HepG2 (cell line): ENCODE results near the gene SHE. TPM values are rescaled to one million over a fixed set of nuclear protein-coding genes. Genes with fewer than 3 reads are reported as not detected.

ENCODE experiments used
- ATAC-seq: fragments of 200-7000 bp; cut with Tn5 transposase; 3 replicates; pipeline ENCODE4 v1.9.1; 2020; ENCODE audit warnings: mild to moderate bottlenecking, moderate library complexity
- BruUV-seq: library from RNA; stranded (reverse); fragments of 400-500 nt; replicated peaks from 2 replicates; lab custom pipeline; 2021; lab: Mats Ljungman, UMichigan
- CTCF ChIA-PET: fragments of 300-600 bp; formaldehyde crosslinking; extraction: SDS; loops from one replicate; lab custom pipeline; 2021; ENCODE audit warnings: low total read pairs, inconsistent platforms, low intra/inter-chr PET ratio; lab: Yijun Ruan, JAX
- POLR2A ChIA-PET: fragments of 350-600 bp; sonication (Branson Sonifier 250); formaldehyde crosslinking; loops from one replicate; lab custom pipeline; 2020; ENCODE audit warnings: antibody characterized with exemption, inconsistent platforms; lab: Yijun Ruan, JAX
- DNase-seq: peaks from one replicate; pipeline ENCODE4 v3.0.0-alpha.2; 2015; ENCODE audit warnings: low spot score
- FAIRE-seq: peaks from 3 replicates; lab custom pipeline; 2011; peaks lifted over from hg19 to GRCh38; lab: Jason Lieb, UNC
- H2AFZ ChIP-seq: one replicate; pipeline ENCODE4 v1.6.1; 2011; ENCODE audit warnings: low read length, inconsistent platforms
- H3K27ac ChIP-seq: fragments of 300-600 bp; 3 replicates; pipeline ENCODE4 v1.8.0; 2011; ENCODE audit warnings: mixed run types, mild to moderate bottlenecking, mixed read lengths, low read length, inconsistent platforms; ENCODE audit not compliant: insufficient read depth; ENCODE audit errors: extremely low read length
- H3K27me3 ChIP-seq, 2 experiments: fragments of 200-600 bp in 1 of 2; 2 replicates in 1 of 2; 3 replicates in 1 of 2; pipeline versions ENCODE4 v1.6.0 to v1.8.0; 2011; ENCODE audit warnings: low read length in 2 of 2, mild to moderate bottlenecking in 2 of 2, moderate library complexity in 2 of 2, inconsistent platforms in 1 of 2; ENCODE audit not compliant: insufficient read depth in 2 of 2, control insufficient read depth in 1 of 2
- H3K36me3 ChIP-seq, 2 experiments: fragments of 200-600 bp in 1 of 2; replicated peaks in 1 of 2; 2 replicates in 1 of 2; 3 replicates in 1 of 2; pipeline versions ENCODE4 v1.5.1 to v1.8.0; 2011; ENCODE audit warnings: low read length in 2 of 2, inconsistent platforms in 1 of 2; ENCODE audit not compliant: insufficient read depth in 2 of 2, control insufficient read depth in 1 of 2
- H3K4me1 ChIP-seq: 2 replicates; pipeline ENCODE4 v1.5.1; 2012; ENCODE audit warnings: low read length, inconsistent platforms; ENCODE audit not compliant: insufficient read depth
- H3K4me2 ChIP-seq: 2 replicates; pipeline ENCODE4 v1.6.0; 2011; ENCODE audit warnings: low read depth, low read length, inconsistent platforms
- H3K4me3 ChIP-seq, 3 experiments: fragments of 200-600 bp in 1 of 3; sonication (generic), shearing (Covaris generic) in 1 of 3; replicated peaks in 1 of 3; 2 replicates each; pipeline ENCODE4 v1.5.1; 2011 to 2016; ENCODE audit warnings: low read length in 3 of 3, inconsistent platforms in 2 of 3, low read depth in 2 of 3, mild to moderate bottlenecking in 2 of 3, control low read depth in 1 of 3, mixed read lengths in 1 of 3; ENCODE audit not compliant: insufficient read depth in 1 of 3
- H3K79me2 ChIP-seq: one replicate; pipeline ENCODE4 v1.6.1; 2011; ENCODE audit warnings: low read length, inconsistent platforms; ENCODE audit not compliant: insufficient read depth
- H3K9ac ChIP-seq: 2 replicates; pipeline ENCODE4 v1.6.0; 2011; ENCODE audit warnings: mild to moderate bottlenecking, low read depth, low read length, inconsistent platforms; ENCODE audit not compliant: insufficient read depth
- H3K9me3 ChIP-seq: 2 replicates; pipeline ENCODE4 v1.5.1; 2012; ENCODE audit warnings: mild to moderate bottlenecking, low read length
- H4K20me1 ChIP-seq: 2 replicates; pipeline ENCODE4 v1.6.0; 2011; ENCODE audit warnings: inconsistent platforms, mild to moderate bottlenecking, low read length, moderate library complexity; ENCODE audit not compliant: insufficient read depth
- ARHGAP35 ChIP-seq: sonication (generic); formaldehyde crosslinking; IDR thresholded peaks from 2 replicates; pipeline ENCODE4 v1.9.0; 2022; ENCODE audit warnings: mild to moderate bottlenecking, inconsistent platforms, moderate library complexity, missing genetic modification reagents, borderline replicate concordance
- GATAD1 ChIP-seq: IDR thresholded peaks from 2 replicates; pipeline ENCODE4 v1.6.1; 2016; ENCODE audit warnings: missing genetic modification reagents, missing compliant biosample characterization
- HNRNPL ChIP-seq: fragments of 200-400 bp; formaldehyde crosslinking; IDR thresholded peaks from 2 replicates; pipeline ENCODE4 v1.6.1; 2017; ENCODE audit warnings: mild to moderate bottlenecking, low read depth, low read length
- HOXD1 ChIP-seq: sonication (generic); formaldehyde crosslinking; IDR thresholded peaks from 2 replicates; pipeline ENCODE4 v1.5.0; 2020; ENCODE audit warnings: missing genetic modification reagents
- KAT7 ChIP-seq: IDR thresholded peaks from 2 replicates; pipeline ENCODE4 v1.6.1; 2018; ENCODE audit warnings: borderline replicate concordance, missing compliant biosample characterization
- PTBP1 ChIP-seq: fragments of 200-400 bp; formaldehyde crosslinking; IDR thresholded peaks from 2 replicates; pipeline ENCODE4 v1.6.1; 2018; ENCODE audit warnings: low read length, low read depth; ENCODE audit not compliant: poor library complexity, severe bottlenecking
- TOPORS ChIP-seq: sonication (generic); formaldehyde crosslinking; IDR thresholded peaks from 2 replicates; pipeline ENCODE4 v1.8.0; 2023; ENCODE audit warnings: mild to moderate bottlenecking, missing genetic modification reagents
- ZNF547 ChIP-seq: sonication (generic); formaldehyde crosslinking; IDR thresholded peaks from 2 replicates; pipeline ENCODE4 v1.5.1; 2020; ENCODE audit warnings: mild to moderate bottlenecking, missing genetic modification reagents
- ZNF766 ChIP-seq: sonication (generic); formaldehyde crosslinking; IDR thresholded peaks from 2 replicates; pipeline ENCODE4 v1.5.0; 2020; ENCODE audit warnings: missing genetic modification reagents, borderline replicate concordance
- WGBS: methylation state at CpG from one replicate; pipeline ENCODE4 v1.1.6; 2017; ENCODE audit warnings: low lambda C conversion rate; 5-methylcytosine and 5-hydroxymethylcytosine counted together
- in situ Hi-C: cut with HindIII; loops from 2 replicates; pipeline ENCODE4 v1.10.0; 2017; ENCODE audit warnings: low pct_unique_long_range_greater_than_20kb; ENCODE audit not compliant: extremely low pct_ligation_motif_present
- intact Hi-C: fragments of 100-400 bp; cut with micrococcal nuclease; formaldehyde crosslinking; loops from one replicate; pipeline ENCODE4 v1.10.0; 2022; ENCODE audit not compliant: unreplicated experiment
- polyA plus RNA-seq, 8 experiments: library from polyadenylated mRNA; depleted of rRNA in 3 of 8; stranded (reverse) in 7 of 8; unstranded in 1 of 8; fragments of >200 nt; fragmentation: Illumina TruSeq in 4 of 8; extraction: Trizol in 4 of 8; gene quantifications; 2 replicates each; pipeline versions ENCODE4 v1.2.1 to v1.2.3, GENCODE V29; 2011 to 2016; ENCODE audit warnings: low read depth in 4 of 8, missing spikeins in 1 of 8, mixed read lengths in 1 of 8; ENCODE audit not compliant: insufficient read depth in 1 of 8
- total RNA-seq, 5 experiments: library from RNA; depleted of rRNA; stranded (reverse); fragments of >200 nt; fragmentation: Illumina TruSeq; extraction: Trizol; gene quantifications; 2 replicates each; pipeline ENCODE4 v1.2.3, GENCODE V29; 2016; ENCODE audit warnings: low read depth in 1 of 5

The SHE gene
- total and polyA plus RNA-seq, 2 of the 13 experiments (the other 11 are each of a cell fraction or from before 2014, with no cell fraction given) = not detected

DNA sequence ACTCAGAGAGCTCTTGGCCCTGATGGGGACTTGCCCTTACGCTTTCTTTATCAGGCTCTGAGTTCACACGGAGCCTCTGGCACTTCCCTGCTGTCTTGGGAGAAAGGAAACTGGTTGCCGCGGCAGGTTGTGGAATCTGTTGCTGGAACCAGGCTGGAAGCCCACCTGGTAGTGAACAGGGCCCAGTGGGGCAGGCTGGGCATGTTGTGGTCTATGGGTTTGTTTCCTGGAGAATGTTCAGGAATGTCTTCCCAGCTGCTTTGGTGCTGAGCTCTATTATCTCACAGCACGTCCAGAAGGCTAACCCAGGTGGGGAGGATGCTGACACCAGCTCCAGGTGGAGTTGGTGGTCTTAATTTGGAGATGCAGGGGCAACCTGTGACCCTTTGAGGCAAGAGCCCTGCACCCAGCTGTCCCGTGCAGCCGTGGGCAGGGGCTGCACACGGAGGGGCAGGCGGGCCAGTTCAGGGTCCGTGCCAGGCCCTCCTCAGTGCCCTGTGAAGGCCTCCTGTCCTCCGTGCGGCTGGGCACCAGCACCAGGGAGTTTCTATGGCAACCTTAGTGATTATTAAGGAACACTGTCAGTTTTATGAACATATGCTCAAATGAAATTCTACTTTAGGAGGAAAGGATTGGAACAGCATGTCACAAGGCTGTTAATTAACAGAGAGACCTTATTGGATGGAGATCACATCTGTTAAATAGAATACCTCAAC lies 33.5 kb downstream of the SHE start (continued):
- TF ChIP-seq PTBP1 = no peak
- no peak for TF ChIP-seq GATAD1 (CRISPR knock-in tag)
- no peak for TF ChIP-seq KAT7 (CRISPR knock-in tag)

- no peak for TF ChIP-seq ZNF766 (CRISPR knock-in tag)
- TF ChIP-seq TOPORS = no peak
- no peak for TF ChIP-seq ZNF547 (CRISPR knock-in tag)
- no peak for TF ChIP-seq HNRNPL
- TF ChIP-seq ARHGAP35 (CRISPR knock-in tag) = no peak
- TF ChIP-seq HOXD1 = no peak
Observed at GRCh38 chr1:154467434-154468102, 34.6 kb downstream of the SHE start.

More at GRCh38 chr1:154467434-154468102, 34.6 kb downstream of the SHE start:
- BruUV-seq = no TSS peak
- Histone ChIP-seq H3K4me3 (no peak overlapping the region), H3K27me3 (no peaks in the 10 kb centered on the region), H3K4me2 (no peak overlapping the region), H3K36me3 (no peaks in the 10 kb centered on the region), H4K20me1 (no peaks in the 10 kb centered on the region), H3K79me2 (no peaks in the 10 kb centered on the region), H3K9me3 (no peaks in the 10 kb centered on the region), H3K9ac (no peak overlapping the region), H3K4me1 (peaks cover 10% of the 10 kb centered on the region), H2AFZ (no peak overlapping the region), H3K27ac (no peak overlapping the region)
- ChIA-PET POLR2A (no interaction called here), CTCF (no interaction called here)
- intact Hi-C loops = no loop called here
- ATAC-seq = no peak
- no peak for DNase-seq
- WGBS = 94% methylated on average over 11 of the region's 11 CpGs
- in situ Hi-C loops = no loop called here
- FAIRE-seq = no peak
